Activated CD8-positive, alpha-beta T cell treated with anti-CD3 and anti-CD28 coated beads, Interleukin-2, amount 10 ng/mL, durations not matched to agents 7 days and 5 days (primary cell): ENCODE measurements around the gene ALK. TPM values are rescaled to one million over a fixed set of nuclear protein-coding genes. Genes with fewer than 3 reads are reported as not detected.

Experiments
- ATAC-seq: fragments of 150-1000 bp; cut with Tn5 transposase; one replicate; pipeline ENCODE4 v1.10.0; 2021; ENCODE audit warnings: moderate library complexity
- CTCF ChIA-PET: fragments of 350-600 bp; sonication (Branson Sonifier 250); formaldehyde crosslinking; loops from one replicate; lab custom pipeline; 2021; ENCODE audit warnings: antibody characterized with exemption; lab: Charles Lee
- POLR2A ChIA-PET: fragments of 350-600 bp; sonication (Branson Sonifier 250); formaldehyde crosslinking; loops from one replicate; lab custom pipeline; 2021; ENCODE audit warnings: antibody characterized with exemption; lab: Charles Lee
- DNase-seq: peaks from one replicate; pipeline ENCODE4 v3.0.0-alpha.2; 2020
- H3K27ac Mint-ChIP-seq: one replicate; pipeline ENCODE4 v1.8.0; 2021; ENCODE audit warnings: mild to moderate bottlenecking, mixed read lengths
- H3K27me3 Mint-ChIP-seq: one replicate; pipeline ENCODE4 v1.8.0; 2021; ENCODE audit warnings: low read depth, mixed read lengths
- H3K36me3 Mint-ChIP-seq: one replicate; pipeline ENCODE4 v1.8.0; 2021; ENCODE audit warnings: low read depth, mixed read lengths
- H3K4me1 Mint-ChIP-seq: one replicate; pipeline ENCODE4 v1.8.0; 2021; ENCODE audit warnings: low read depth, mixed read lengths
- H3K4me3 Mint-ChIP-seq: one replicate; pipeline ENCODE4 v1.8.0; 2021; ENCODE audit warnings: mild to moderate bottlenecking, mixed read lengths
- H3K9me3 Mint-ChIP-seq: one replicate; pipeline ENCODE4 v1.8.0; 2022; ENCODE audit warnings: mixed read lengths; ENCODE audit not compliant: insufficient read depth
- total RNA-seq, 2 experiments: library from RNA; stranded (reverse); gene quantifications; one replicate each; pipeline ENCODE4 v1.2.3, GENCODE V29; 2021

Gene ALK
- total RNA-seq, 2 experiments from 2014 or later, result not detected

DNA sequence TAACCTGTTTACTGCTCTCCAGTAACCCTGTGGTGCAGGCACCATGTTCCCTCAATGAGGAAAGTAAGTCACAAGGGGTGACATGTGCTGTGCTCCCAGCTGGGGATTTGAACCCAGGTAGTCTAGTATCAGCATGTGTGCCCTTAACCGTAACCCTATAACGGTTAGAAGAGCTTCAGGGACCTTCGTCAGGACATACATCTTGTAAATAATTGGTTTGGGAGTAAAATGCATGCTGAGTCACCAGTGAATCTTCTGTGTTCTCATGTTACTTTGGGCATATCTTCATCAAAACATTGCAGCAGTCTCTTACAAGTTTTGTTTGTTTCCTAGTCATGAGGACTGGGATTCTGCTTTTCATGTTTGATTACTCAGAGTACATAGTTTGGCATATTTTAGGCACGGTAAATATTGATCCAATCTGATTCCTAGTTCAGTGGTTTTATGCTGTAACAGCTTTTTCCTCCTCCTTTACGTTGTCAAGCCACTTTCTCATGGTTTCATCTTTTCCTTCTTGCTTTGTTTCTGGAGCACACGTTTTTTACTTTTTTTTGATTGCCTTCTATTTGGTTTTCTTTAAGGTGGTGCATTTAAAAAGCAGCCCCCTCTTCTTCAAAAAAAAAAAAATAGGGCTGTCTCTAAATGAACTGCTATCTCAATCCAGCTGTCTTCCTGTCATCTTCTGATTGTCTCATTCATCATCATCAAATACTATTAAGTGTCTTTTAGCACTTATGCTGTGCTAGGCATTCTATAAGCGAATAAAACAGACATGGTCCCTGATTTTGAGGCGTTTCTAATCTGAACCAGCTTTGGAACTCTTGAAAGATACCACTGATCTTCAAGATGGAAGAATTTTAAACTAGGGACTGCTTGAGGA lies 755.8 kb downstream of the ALK start:
- DNase-seq, result no peak
- ATAC-seq, result no peak
- no peak overlapping the region for H3K27ac Mint-ChIP-seq
- no peaks in the 10 kb centered on the region for H3K9me3 Mint-ChIP-seq
- H3K4me1 Mint-ChIP-seq, result no peaks in the 10 kb centered on the region
- ChIA-PET CTCF (no interaction called here), POLR2A (no interaction called here)
- peaks cover 23% of the 10 kb centered on the region for H3K36me3 Mint-ChIP-seq
- H3K4me3 Mint-ChIP-seq, result no peak overlapping the region
- no peaks in the 10 kb centered on the region for H3K27me3 Mint-ChIP-seq

GRCh38 chr2:29164091-29164846 lies 757.1 kb downstream of the ALK start:
- H3K9me3 Mint-ChIP-seq, result no peaks in the 10 kb centered on the region
- no peaks in the 10 kb centered on the region for H3K4me1 Mint-ChIP-seq
- DNase-seq (no peak), ATAC-seq (no peak)
- H3K27me3 Mint-ChIP-seq, result no peaks in the 10 kb centered on the region
- ChIA-PET CTCF (no interaction called here), POLR2A (no interaction called here)
- peaks cover 26% of the 10 kb centered on the region for H3K36me3 Mint-ChIP-seq
- H3K4me3 Mint-ChIP-seq, result no peak overlapping the region
- H3K27ac Mint-ChIP-seq, result no peak overlapping the region

DNA sequence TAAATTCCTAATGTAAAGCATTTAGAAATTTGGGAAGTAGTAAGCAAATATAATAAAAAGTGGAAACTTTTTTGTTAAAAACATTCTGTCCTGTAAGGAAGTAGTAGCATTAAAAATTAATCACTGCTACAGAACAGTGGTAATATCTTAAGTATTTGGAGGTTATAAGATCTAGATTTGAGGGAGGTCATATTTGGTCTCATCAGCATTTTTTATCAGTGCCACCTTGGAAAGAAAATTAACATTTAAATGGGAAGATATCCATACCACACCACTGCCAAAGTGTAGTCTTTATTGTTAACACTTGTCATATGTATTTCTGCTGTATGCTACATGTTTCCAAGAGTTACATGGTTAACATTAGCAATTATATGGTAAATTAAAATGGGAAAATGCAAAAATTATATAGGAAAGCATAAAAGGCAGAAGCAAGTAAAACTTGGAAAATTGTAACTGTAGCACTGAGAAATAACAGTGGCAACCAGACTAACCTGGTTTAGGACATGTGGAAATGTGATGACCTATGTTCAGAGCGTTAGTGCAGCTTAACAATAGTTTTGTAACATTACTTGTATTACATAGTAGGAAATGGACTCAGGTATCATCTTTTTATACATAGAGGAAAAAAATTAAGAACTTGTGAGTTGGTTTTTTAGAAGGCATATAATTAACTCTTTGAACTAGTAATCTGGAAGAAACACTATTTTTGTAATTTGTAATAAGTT lies 759.0 kb downstream of the ALK start:
- POLR2A ChIA-PET, result no interaction called here
- peaks cover 31% of the 10 kb centered on the region for H3K36me3 Mint-ChIP-seq
- H3K4me1 Mint-ChIP-seq, result no peaks in the 10 kb centered on the region
- no peak overlapping the region for H3K4me3 Mint-ChIP-seq
- DNase-seq (no peak), ATAC-seq (no peak)
- H3K27ac Mint-ChIP-seq, result no peak overlapping the region
- H3K9me3 Mint-ChIP-seq, result no peaks in the 10 kb centered on the region
- CTCF ChIA-PET, result interaction anchor here (0.6 kb wide), 1 partner anchor 10 kb away, joined by 3 read pairs; no protein-coding TSS in a partner anchor
- no peaks in the 10 kb centered on the region for H3K27me3 Mint-ChIP-seq

DNA sequence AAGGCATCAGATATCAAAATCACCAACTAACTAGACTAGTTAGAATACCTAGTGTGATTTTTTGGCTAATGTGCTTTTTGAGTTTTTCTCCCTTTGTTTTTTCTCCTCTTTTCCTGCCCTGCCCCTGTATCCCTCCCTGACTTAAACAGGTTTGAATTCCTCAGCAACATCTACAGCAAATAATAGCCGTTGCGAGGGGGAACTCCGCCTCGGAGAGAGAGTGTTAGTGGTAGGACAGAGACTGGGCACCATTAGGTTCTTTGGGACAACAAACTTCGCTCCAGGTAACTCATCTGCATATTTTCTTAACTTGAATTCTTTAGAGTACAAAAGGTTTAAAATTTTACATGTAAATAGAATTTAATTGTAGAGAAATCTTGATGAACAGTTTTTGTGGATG lies 761.2 kb downstream of the ALK start:
- ChIA-PET CTCF (no interaction called here), POLR2A (no interaction called here)
- Mint-ChIP-seq H3K4me1 (peaks cover under 1% of the 10 kb centered on the region), H3K4me3 (no peak overlapping the region), H3K36me3 (peaks cover 36% of the 10 kb centered on the region), H3K9me3 (no peaks in the 10 kb centered on the region), H3K27me3 (no peaks in the 10 kb centered on the region), H3K27ac (no peak overlapping the region)
- DNase-seq (no peak), ATAC-seq (no peak)

GRCh38 chr2:29159125-29159524 lies 762.3 kb downstream of the ALK start:
- CTCF ChIA-PET, result no interaction called here
- Mint-ChIP-seq H3K27ac (peak overlapping the region; percentile 1), H3K4me1 (peaks cover 10% of the 10 kb centered on the region)

DNA sequence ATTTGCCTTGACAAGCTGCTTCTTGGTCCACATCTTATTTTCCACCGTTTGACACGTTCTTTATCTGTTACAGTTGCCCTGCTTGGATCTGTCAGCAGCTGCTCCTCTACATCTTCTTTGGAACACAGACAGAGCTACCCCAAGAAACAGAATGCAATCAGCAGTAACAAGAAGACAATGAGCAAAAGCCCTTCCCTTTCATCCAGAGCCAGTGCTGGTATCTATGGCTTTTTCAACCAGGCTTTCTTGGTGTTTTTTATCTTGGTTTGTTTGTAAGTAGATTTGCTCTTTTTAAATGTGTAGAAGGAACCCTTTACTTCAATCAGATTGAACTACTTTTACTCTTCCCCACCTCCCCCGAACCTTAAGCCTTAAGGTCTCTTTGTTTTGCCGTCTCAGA lies 764.3 kb downstream of the ALK start:
- CTCF ChIA-PET, result no interaction called here
- no peak overlapping the region for H3K4me3 Mint-ChIP-seq
- peaks cover 10% of the 10 kb centered on the region for H3K4me1 Mint-ChIP-seq
- DNase-seq (no peak), ATAC-seq (no peak)
- no peak overlapping the region for H3K27ac Mint-ChIP-seq
- H3K9me3 Mint-ChIP-seq, result no peaks in the 10 kb centered on the region
- no peaks in the 10 kb centered on the region for H3K27me3 Mint-ChIP-seq
- POLR2A ChIA-PET, result no interaction called here
- peaks cover 50% of the 10 kb centered on the region for H3K36me3 Mint-ChIP-seq

More at GRCh38 chr2:29159125-29159524, 762.3 kb downstream of the ALK start:
- ATAC-seq, result no peak
- Mint-ChIP-seq H3K36me3 (peaks cover 45% of the 10 kb centered on the region), H3K4me3 (no peak overlapping the region), H3K27me3 (no peaks in the 10 kb centered on the region), H3K9me3 (no peaks in the 10 kb centered on the region)
- POLR2A ChIA-PET, result interaction anchor here (0.6 kb wide), 1 partner anchor 52 kb away, joined by 3 read pairs; no protein-coding TSS in a partner anchor
- no peak for DNase-seq

DNA sequence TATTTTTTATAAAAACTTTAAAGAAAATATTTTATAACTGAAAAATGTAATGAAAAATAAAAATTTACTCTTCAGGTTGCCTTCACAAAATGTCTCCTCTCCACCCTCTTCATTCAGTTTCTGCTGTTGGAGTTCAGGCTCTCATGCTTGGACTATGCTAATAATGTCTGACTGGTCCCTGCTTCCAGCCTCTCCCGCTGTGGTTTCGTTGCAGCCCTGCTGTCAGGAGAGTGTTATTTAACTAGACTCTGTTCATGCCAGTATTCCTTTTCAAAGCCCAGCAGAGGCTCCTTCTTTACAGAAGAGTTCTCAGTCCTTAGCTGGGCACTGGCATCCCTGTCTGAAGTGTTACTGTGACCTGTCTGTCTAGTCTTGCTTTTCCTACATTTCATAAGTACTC lies 765.8 kb downstream of the ALK start:
- peaks cover 10% of the 10 kb centered on the region for H3K4me1 Mint-ChIP-seq
- no peak overlapping the region for H3K27ac Mint-ChIP-seq
- no peaks in the 10 kb centered on the region for H3K27me3 Mint-ChIP-seq
- no peaks in the 10 kb centered on the region for H3K9me3 Mint-ChIP-seq
- ChIA-PET POLR2A (no interaction called here), CTCF (no interaction called here)
- DNase-seq, result no peak
- peaks cover 44% of the 10 kb centered on the region for H3K36me3 Mint-ChIP-seq
- no peak overlapping the region for H3K4me3 Mint-ChIP-seq
- no peak for ATAC-seq

DNA sequence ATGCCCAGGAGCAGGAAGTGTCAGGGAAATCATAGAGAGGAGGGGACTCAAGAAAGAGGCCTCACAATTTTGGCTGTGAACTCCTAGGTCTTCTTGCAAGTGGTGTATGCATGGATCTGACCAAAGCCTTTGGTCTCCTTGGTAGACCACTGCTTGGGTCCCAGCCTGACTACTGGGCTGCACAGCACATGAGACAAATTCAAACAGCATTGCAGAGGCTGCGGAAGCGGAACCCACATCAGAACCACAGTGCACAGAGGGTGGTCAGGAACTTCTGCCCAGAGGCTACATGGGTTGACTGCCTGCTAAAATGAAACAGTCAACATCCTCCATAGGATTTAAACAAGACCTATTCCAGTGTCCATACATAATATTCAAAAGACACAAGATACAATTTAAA lies 766.8 kb downstream of the ALK start:
- DNase-seq (no peak), ATAC-seq (no peak)
- Mint-ChIP-seq H3K27ac (no peak overlapping the region), H3K4me1 (peaks cover 10% of the 10 kb centered on the region), H3K4me3 (no peak overlapping the region), H3K36me3 (peaks cover 39% of the 10 kb centered on the region), H3K9me3 (no peaks in the 10 kb centered on the region), H3K27me3 (no peaks in the 10 kb centered on the region)
- ChIA-PET CTCF (no interaction called here), POLR2A (no interaction called here)

DNA sequence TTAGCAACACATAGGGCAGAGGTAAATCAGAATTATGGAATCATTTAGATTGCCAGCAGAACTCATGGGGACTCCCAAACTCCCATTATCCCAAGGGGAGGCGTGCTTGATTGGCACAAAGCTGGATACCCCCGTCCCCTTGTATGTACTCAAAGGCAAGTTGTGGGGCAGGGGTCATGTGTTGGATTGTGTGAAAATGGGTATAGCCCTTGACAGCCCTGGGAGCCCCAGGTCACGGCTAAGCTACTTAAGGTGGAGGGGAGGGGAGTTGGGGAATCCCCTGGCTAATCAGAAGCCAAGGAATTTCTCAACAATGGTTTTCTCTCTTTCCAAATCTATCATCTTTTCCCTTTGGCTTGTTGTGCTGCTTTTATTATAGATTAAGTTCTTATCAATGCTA lies 773.4 kb downstream of the ALK start:
- ATAC-seq, result no peak

GRCh38 chr2:29146197-29146596 lies 775.2 kb downstream of the ALK start:
- DNase-seq (no peak), ATAC-seq (no peak)
- ChIA-PET CTCF (no interaction called here), POLR2A (no interaction called here)
- Mint-ChIP-seq H3K36me3 (peaks cover 25% of the 10 kb centered on the region), H3K4me1 (peaks cover 1% of the 10 kb centered on the region), H3K9me3 (no peaks in the 10 kb centered on the region), H3K27ac (no peak overlapping the region), H3K27me3 (no peaks in the 10 kb centered on the region), H3K4me3 (no peak overlapping the region)

More for the DNA sequence above, 773.4 kb downstream of the ALK start:
- no peak for DNase-seq
- CTCF ChIA-PET, result interaction anchor here (1.3 kb wide), 1 partner anchor 31 kb away, joined by 3 read pairs; no protein-coding TSS in a partner anchor
- no peaks in the 10 kb centered on the region for H3K4me1 Mint-ChIP-seq
- no peaks in the 10 kb centered on the region for H3K9me3 Mint-ChIP-seq
- no peak overlapping the region for H3K4me3 Mint-ChIP-seq
- no peak overlapping the region for H3K27ac Mint-ChIP-seq
- POLR2A ChIA-PET, result interaction anchor here (0.7 kb wide), 1 partner anchor 12 kb away, joined by 3 read pairs; no protein-coding TSS in a partner anchor
- peaks cover 25% of the 10 kb centered on the region for H3K36me3 Mint-ChIP-seq
- no peaks in the 10 kb centered on the region for H3K27me3 Mint-ChIP-seq

DNA sequence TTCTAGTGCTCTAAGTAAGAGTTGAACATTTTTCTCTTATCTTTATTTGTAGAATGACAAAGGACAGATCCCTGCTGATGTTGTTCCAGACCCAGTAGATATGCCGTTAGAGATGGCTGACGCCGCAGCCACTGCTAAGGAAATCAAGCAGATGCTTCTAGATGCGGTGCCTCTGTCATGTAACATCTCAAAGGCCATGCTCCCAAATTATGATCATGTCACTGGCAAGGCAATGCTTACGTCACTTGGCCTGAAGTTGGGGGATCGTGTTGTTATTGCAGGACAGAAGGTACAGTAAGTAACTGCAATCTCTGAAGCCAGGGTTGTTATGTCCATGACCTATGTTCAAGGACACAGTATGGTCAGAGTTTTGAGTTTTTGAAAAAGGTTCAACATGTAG lies 777.7 kb downstream of the ALK start:
- H3K4me1 Mint-ChIP-seq, result peaks cover 19% of the 10 kb centered on the region
- no peaks in the 10 kb centered on the region for H3K27me3 Mint-ChIP-seq
- no peak overlapping the region for H3K4me3 Mint-ChIP-seq
- ChIA-PET CTCF (no interaction called here), POLR2A (no interaction called here)
- peaks cover 13% of the 10 kb centered on the region for H3K9me3 Mint-ChIP-seq
- H3K36me3 Mint-ChIP-seq, result peaks cover 46% of the 10 kb centered on the region
- no peak for ATAC-seq
- H3K27ac Mint-ChIP-seq, result no peak overlapping the region
- no peak for DNase-seq
